Hepatocyte (in vitro differentiated cells): ENCODE measurements around the gene ACVR2A.

Experiments used
- CTCF ChIP-seq: fragments of 200-600 bp; sonication (generic); IDR thresholded peaks from 2 replicates; pipeline ENCODE4 v1.5.1; 2016; ENCODE audit warnings: antibody characterized with exemption, mild to moderate bottlenecking; ENCODE audit not compliant: poor library complexity
- EZH2 ChIP-seq: fragments of 200-600 bp; sonication (generic); IDR thresholded peaks from 2 replicates; pipeline ENCODE4 v1.6.1; 2016; ENCODE audit warnings: antibody characterized with exemption, mild to moderate bottlenecking, borderline replicate concordance
- EZH2phosphoT487 ChIP-seq: fragments of 200-600 bp; sonication (generic); IDR thresholded peaks from one replicate; pipeline ENCODE4 v1.6.1; 2018; ENCODE audit warnings: antibody characterized with exemption, mild to moderate bottlenecking, low read depth, moderate library complexity; ENCODE audit not compliant: unreplicated experiment, severe bottlenecking

GRCh38 chr2:147818741-147819140 is 26.1 kb upstream of the ACVR2A start:
- no peak for TF ChIP-seq CTCF
- TF ChIP-seq EZH2, result no peak
- TF ChIP-seq EZH2phosphoT487, result no peak
